ENCODE measurements around the gene DGKZ.

The DGKZ gene

GRCh38 chr11:46429717-46430116 lies 82.5 kb downstream of the DGKZ start:
- no peak overlapping the region for H3K4me3 ChIP-seq (ENCODE audit: low read length)
- H3K9me3 ChIP-seq (ENCODE audit: control insufficient read depth, low read length): no peaks in the 10 kb centered on the region
- H3K27me3 ChIP-seq (ENCODE audit: control insufficient read depth, insufficient read depth, low read length): no peaks in the 10 kb centered on the region
- H3K4me1 ChIP-seq (ENCODE audit: control insufficient read depth, insufficient read depth, low read length): no peaks in the 10 kb centered on the region
- peaks cover 15% of the 10 kb centered on the region for H3K36me3 ChIP-seq (ENCODE audit: control insufficient read depth, insufficient read depth, low read length)
- no peak overlapping the region for H3K9ac ChIP-seq (ENCODE audit: low read length)
